HepG2 (cell line): ENCODE data around the gene SFXN5. TPM values are rescaled to one million over a fixed set of nuclear protein-coding genes. Genes with fewer than 3 reads are reported as not detected.

Experiments
- ATAC-seq: fragments of 200-7000 bp; cut with Tn5 transposase; 3 replicates; pipeline ENCODE4 v1.9.1; 2020; ENCODE audit warnings: mild to moderate bottlenecking, moderate library complexity
- BruUV-seq: library from RNA; stranded (reverse); fragments of 400-500 nt; replicated peaks from 2 replicates; lab custom pipeline; 2021; lab: Mats Ljungman, UMichigan
- CTCF ChIA-PET: fragments of 300-600 bp; formaldehyde crosslinking; extraction: SDS; loops from one replicate; lab custom pipeline; 2021; ENCODE audit warnings: low total read pairs, inconsistent platforms, low intra/inter-chr PET ratio; lab: Yijun Ruan, JAX
- POLR2A ChIA-PET: fragments of 350-600 bp; sonication (Branson Sonifier 250); formaldehyde crosslinking; loops from one replicate; lab custom pipeline; 2020; ENCODE audit warnings: antibody characterized with exemption, inconsistent platforms; lab: Yijun Ruan, JAX
- DNase-seq: peaks from one replicate; pipeline ENCODE4 v3.0.0-alpha.2; 2015; ENCODE audit warnings: low spot score
- FAIRE-seq: peaks from 3 replicates; lab custom pipeline; 2011; peaks lifted over from hg19 to GRCh38; lab: Jason Lieb, UNC
- H2AFZ ChIP-seq: one replicate; pipeline ENCODE4 v1.6.1; 2011; ENCODE audit warnings: low read length, inconsistent platforms
- H3K27ac ChIP-seq: fragments of 300-600 bp; 3 replicates; pipeline ENCODE4 v1.8.0; 2011; ENCODE audit warnings: mixed run types, mild to moderate bottlenecking, mixed read lengths, low read length, inconsistent platforms; ENCODE audit not compliant: insufficient read depth; ENCODE audit errors: extremely low read length
- H3K27me3 ChIP-seq, 2 experiments: fragments of 200-600 bp in 1 of 2; 2 replicates in 1 of 2; 3 replicates in 1 of 2; pipeline versions ENCODE4 v1.6.0 to v1.8.0; 2011; ENCODE audit warnings: low read length in 2 of 2, mild to moderate bottlenecking in 2 of 2, moderate library complexity in 2 of 2, inconsistent platforms in 1 of 2; ENCODE audit not compliant: insufficient read depth in 2 of 2, control insufficient read depth in 1 of 2
- H3K36me3 ChIP-seq, 2 experiments: fragments of 200-600 bp in 1 of 2; replicated peaks in 1 of 2; 2 replicates in 1 of 2; 3 replicates in 1 of 2; pipeline versions ENCODE4 v1.5.1 to v1.8.0; 2011; ENCODE audit warnings: low read length in 2 of 2, inconsistent platforms in 1 of 2; ENCODE audit not compliant: insufficient read depth in 2 of 2, control insufficient read depth in 1 of 2
- H3K4me1 ChIP-seq: 2 replicates; pipeline ENCODE4 v1.5.1; 2012; ENCODE audit warnings: low read length, inconsistent platforms; ENCODE audit not compliant: insufficient read depth
- H3K4me2 ChIP-seq: 2 replicates; pipeline ENCODE4 v1.6.0; 2011; ENCODE audit warnings: low read depth, low read length, inconsistent platforms
- H3K4me3 ChIP-seq, 3 experiments: fragments of 200-600 bp in 1 of 3; sonication (generic), shearing (Covaris generic) in 1 of 3; replicated peaks in 1 of 3; 2 replicates each; pipeline ENCODE4 v1.5.1; 2011 to 2016; ENCODE audit warnings: low read length in 3 of 3, inconsistent platforms in 2 of 3, low read depth in 2 of 3, mild to moderate bottlenecking in 2 of 3, control low read depth in 1 of 3, mixed read lengths in 1 of 3; ENCODE audit not compliant: insufficient read depth in 1 of 3
- H3K79me2 ChIP-seq: one replicate; pipeline ENCODE4 v1.6.1; 2011; ENCODE audit warnings: low read length, inconsistent platforms; ENCODE audit not compliant: insufficient read depth
- H3K9ac ChIP-seq: 2 replicates; pipeline ENCODE4 v1.6.0; 2011; ENCODE audit warnings: mild to moderate bottlenecking, low read depth, low read length, inconsistent platforms; ENCODE audit not compliant: insufficient read depth
- H3K9me3 ChIP-seq: 2 replicates; pipeline ENCODE4 v1.5.1; 2012; ENCODE audit warnings: mild to moderate bottlenecking, low read length
- H4K20me1 ChIP-seq: 2 replicates; pipeline ENCODE4 v1.6.0; 2011; ENCODE audit warnings: inconsistent platforms, mild to moderate bottlenecking, low read length, moderate library complexity; ENCODE audit not compliant: insufficient read depth
- ATF2 ChIP-seq: sonication (generic); formaldehyde crosslinking; IDR thresholded peaks from 2 replicates; pipeline ENCODE4 v1.4.0; 2020; ENCODE audit warnings: missing genetic modification reagents
- KDM2A ChIP-seq: sonication (generic); formaldehyde crosslinking; IDR thresholded peaks from 2 replicates; pipeline ENCODE4 v1.4.0; 2020; ENCODE audit warnings: low read depth, missing genetic modification reagents, borderline replicate concordance
- NFKB2 ChIP-seq: sonication (generic); formaldehyde crosslinking; IDR thresholded peaks from 2 replicates; pipeline ENCODE4 v1.4.0; 2020; ENCODE audit warnings: missing genetic modification reagents, borderline replicate concordance
- PITX1 ChIP-seq: sonication (generic); formaldehyde crosslinking; IDR thresholded peaks from 2 replicates; pipeline ENCODE4 v1.5.1; 2020; ENCODE audit warnings: mild to moderate bottlenecking, missing genetic modification reagents
- SRSF4 ChIP-seq: fragments of 200-400 bp; formaldehyde crosslinking; IDR thresholded peaks from one replicate; pipeline ENCODE4 v1.6.1; 2018; ENCODE audit warnings: mild to moderate bottlenecking, low read depth, low read length, moderate library complexity; ENCODE audit not compliant: poor library complexity, severe bottlenecking
- TIGD3 ChIP-seq: sonication (generic); formaldehyde crosslinking; IDR thresholded peaks from 2 replicates; pipeline ENCODE4 v1.5.1; 2020; ENCODE audit warnings: mild to moderate bottlenecking, missing genetic modification reagents, borderline replicate concordance
- ZBTB42 ChIP-seq: sonication (generic); formaldehyde crosslinking; IDR thresholded peaks from 2 replicates; pipeline ENCODE4 v1.5.0; 2020; ENCODE audit warnings: mild to moderate bottlenecking, missing genetic modification reagents
- ZBTB46 ChIP-seq: sonication (generic); formaldehyde crosslinking; IDR thresholded peaks from 2 replicates; pipeline ENCODE4 v1.4.0; 2020; ENCODE audit warnings: mild to moderate bottlenecking, missing genetic modification reagents, borderline replicate concordance
- ZFP90 ChIP-seq: sonication (generic); formaldehyde crosslinking; IDR thresholded peaks from 2 replicates; pipeline ENCODE4 v1.8.0; 2022; ENCODE audit warnings: missing genetic modification reagents, mild to moderate bottlenecking, inconsistent platforms, borderline replicate concordance
- ZNF275 ChIP-seq: sonication (generic); formaldehyde crosslinking; IDR thresholded peaks from 2 replicates; pipeline ENCODE4 v1.8.0; 2022; ENCODE audit warnings: missing genetic modification reagents, mild to moderate bottlenecking, inconsistent platforms, borderline replicate concordance
- ZNF501 ChIP-seq: sonication (generic); formaldehyde crosslinking; IDR thresholded peaks from 2 replicates; pipeline ENCODE4 v1.5.1; 2020; ENCODE audit warnings: mild to moderate bottlenecking, moderate library complexity, missing genetic modification reagents
- ZNF552 ChIP-seq: sonication (generic); formaldehyde crosslinking; IDR thresholded peaks from 2 replicates; pipeline ENCODE4 v1.9.0; 2022; ENCODE audit warnings: missing genetic modification reagents, mild to moderate bottlenecking, borderline replicate concordance
- ZNF660 ChIP-seq: sonication (generic); formaldehyde crosslinking; IDR thresholded peaks from 2 replicates; pipeline ENCODE4 v1.5.1; 2020; ENCODE audit warnings: mild to moderate bottlenecking, low read depth, missing genetic modification reagents, borderline replicate concordance
- ZNF703 ChIP-seq: sonication (generic); formaldehyde crosslinking; IDR thresholded peaks from 2 replicates; pipeline ENCODE4 v1.5.1; 2020; ENCODE audit warnings: missing genetic modification reagents, mild to moderate bottlenecking, moderate library complexity, borderline replicate concordance
- ZSCAN25 ChIP-seq: sonication (generic); formaldehyde crosslinking; IDR thresholded peaks from 2 replicates; pipeline ENCODE4 v1.8.0; 2022; ENCODE audit warnings: mild to moderate bottlenecking, missing genetic modification reagents
- ZZZ3 ChIP-seq: sonication (generic); formaldehyde crosslinking; IDR thresholded peaks from 2 replicates; pipeline ENCODE4 v1.4.0; 2020; ENCODE audit warnings: missing genetic modification reagents, mild to moderate bottlenecking, borderline replicate concordance
- WGBS: methylation state at CpG from one replicate; pipeline ENCODE4 v1.1.6; 2017; ENCODE audit warnings: low lambda C conversion rate; 5-methylcytosine and 5-hydroxymethylcytosine counted together
- in situ Hi-C: cut with HindIII; loops from 2 replicates; pipeline ENCODE4 v1.10.0; 2017; ENCODE audit warnings: low pct_unique_long_range_greater_than_20kb; ENCODE audit not compliant: extremely low pct_ligation_motif_present
- intact Hi-C: fragments of 100-400 bp; cut with micrococcal nuclease; formaldehyde crosslinking; loops from one replicate; pipeline ENCODE4 v1.10.0; 2022; ENCODE audit not compliant: unreplicated experiment
- polyA plus RNA-seq, 8 experiments: library from polyadenylated mRNA; depleted of rRNA in 3 of 8; stranded (reverse) in 7 of 8; unstranded in 1 of 8; fragments of >200 nt; fragmentation: Illumina TruSeq in 4 of 8; extraction: Trizol in 4 of 8; gene quantifications; 2 replicates each; pipeline versions ENCODE4 v1.2.1 to v1.2.3, GENCODE V29; 2011 to 2016; ENCODE audit warnings: low read depth in 4 of 8, missing spikeins in 1 of 8, mixed read lengths in 1 of 8; ENCODE audit not compliant: insufficient read depth in 1 of 8
- total RNA-seq, 5 experiments: library from RNA; depleted of rRNA; stranded (reverse); fragments of >200 nt; fragmentation: Illumina TruSeq; extraction: Trizol; gene quantifications; 2 replicates each; pipeline ENCODE4 v1.2.3, GENCODE V29; 2016; ENCODE audit warnings: low read depth in 1 of 5

The SFXN5 gene
- total and polyA plus RNA-seq, 2 of the 13 experiments (the other 11 are each of a cell fraction or from before 2014, with no cell fraction given), result 34.9 to 37.4 TPM

- no peak for TF ChIP-seq ZBTB46 (CRISPR knock-in tag)
- no peak for TF ChIP-seq NFKB2
Observed at GRCh38 chr2:73107211-73107926, 35.9 kb upstream of the SFXN5 start (continued).

- Histone ChIP-seq H3K9ac (no peak overlapping the region), H3K4me3 (no peak overlapping the region), H2AFZ (no peak overlapping the region), H3K4me2 (no peak overlapping the region), H3K4me1 (peaks cover 52% of the 10 kb centered on the region), H3K9me3 (no peaks in the 10 kb centered on the region), H3K27me3 (no peaks in the 10 kb centered on the region; a peak in 1 of 5 replicates), H3K36me3 (peaks cover 5 to 7% of the 10 kb centered on the region in 2 experiments; a peak in 4 of 5 replicates), H3K27ac (no peak overlapping the region), H3K79me2 (peaks cover 67% of the 10 kb centered on the region), H4K20me1 (peaks cover 38% of the 10 kb centered on the region)
- intact Hi-C loops (no loop called here), in situ Hi-C loops (no loop called here)
- POLR2A ChIA-PET, result no interaction called here
- no TSS peak for BruUV-seq
- CTCF ChIA-PET, result no interaction called here
- ATAC-seq, result no peak
- 72% methylated on average over 3 of the region's 3 CpGs for WGBS
- FAIRE-seq, result no peak
- no peak for DNase-seq
- no peak for TF ChIP-seq ZNF660 (CRISPR knock-in tag)
- TF ChIP-seq ZNF703, result no peak
- no peak for TF ChIP-seq ZBTB42 (CRISPR knock-in tag)
- no peak for TF ChIP-seq TIGD3 (CRISPR knock-in tag)
- 0 out of 2 replicates have a peak, but pooled peaks have one; percentile 23 for TF ChIP-seq ZNF275
- TF ChIP-seq ZSCAN25, result no peak
- TF ChIP-seq ATF2 (CRISPR knock-in tag), result no peak
- no peak for TF ChIP-seq ZNF552
- no peak for TF ChIP-seq PITX1 (CRISPR knock-in tag)
- TF ChIP-seq KDM2A, result no peak
- TF ChIP-seq ZFP90, result 0 out of 2 replicates have a peak, but pooled peaks have one; percentile 61
- no peak for TF ChIP-seq ZZZ3 (CRISPR knock-in tag)
- 0 out of 2 replicates have a peak, but pooled peaks have one; percentile 6 for TF ChIP-seq ZNF501 (CRISPR knock-in tag)
- TF ChIP-seq SRSF4, result no peak
Observed at GRCh38 chr2:73106791-73107190, 35.3 kb upstream of the SFXN5 start.
